ENCODE measurements around the gene COX10. TPM values are rescaled to one million over a fixed set of nuclear protein-coding genes. Genes with fewer than 3 reads are reported as not detected.
"Not testable (repeated sequence)": the region's sequence is repeated elsewhere in the genome, so short reads cannot be mapped to it uniquely, and the experiment has no call there.

Gene COX10
- total and polyA plus RNA-seq, 2 experiments from 2014 or later, result 13.9 to 18.5 TPM

- Histone ChIP-seq H2AFZ (no peak overlapping the region), H3K9ac (no peak overlapping the region), H3K36me3 (ENCODE audit: low read depth) (no peaks in the 10 kb centered on the region), H3F3A (ENCODE audit: insufficient read depth) (no peaks in the 10 kb centered on the region), H3K4me1 (ENCODE audit: insufficient read depth) (no peaks in the 10 kb centered on the region), H4K20me1 (ENCODE audit: insufficient read depth) (0 out of 2 replicates have a peak, but pooled peaks cover 2% of the 10 kb centered on the region), H3K27ac (no peak overlapping the region), H3K4me3 (no peak overlapping the region), H3K9me3 (ENCODE audit: low read depth) (no peaks in the 10 kb centered on the region), H3K27me3 (replicated peaks; ENCODE audit: insufficient read depth) (no peaks in the 10 kb centered on the region), H3K9me2 (ENCODE audit: insufficient read depth) (no peaks in the 10 kb centered on the region), H3K4me2 (ENCODE audit: unreplicated experiment) (no peak overlapping the region), H3K79me2 (ENCODE audit: insufficient read depth) (0 out of 2 replicates have a peak, but pooled peaks cover 6% of the 10 kb centered on the region)
- WGBS, 2 experiments (ENCODE audit: low coverage in 1 of 2, low lambda C conversion rate in 2 of 2, missing lambda C conversion rate in 2 of 2), result 94 to 100% methylated on average over 1 of the region's 1 CpG
- no peak for DNase-seq
- in situ Hi-C loops (cut with MboI), result no loop called here
- TF ChIP-seq EZH2phosphoT487 (IDR thresholded peaks at IDR 0.05; ENCODE audit: insufficient read depth, low read depth) (no peak), EZH2 (IDR thresholded peaks at IDR 0.05; ENCODE audit: insufficient read depth, poor library complexity, severe bottlenecking) (no peak)
Measured at GRCh38 chr17:14161419-14161818, 92.1 kb downstream of the COX10 start.

GRCh38 chr17:14165616-14166015, 96.3 kb downstream of the COX10 start:
- TF ChIP-seq EZH2phosphoT487 (IDR thresholded peaks at IDR 0.05; ENCODE audit: insufficient read depth, low read depth) (no peak), EZH2 (IDR thresholded peaks at IDR 0.05; ENCODE audit: insufficient read depth, poor library complexity, severe bottlenecking) (no peak)
- Histone ChIP-seq H3K4me1 (ENCODE audit: insufficient read depth) (no peaks in the 10 kb centered on the region), H3K27me3 (replicated peaks; ENCODE audit: insufficient read depth) (no peaks in the 10 kb centered on the region), H3K36me3 (ENCODE audit: low read depth) (no peaks in the 10 kb centered on the region), H3K9me3 (ENCODE audit: low read depth) (peaks cover 9% of the 10 kb centered on the region), H3K4me3 (no peak overlapping the region), H4K20me1 (ENCODE audit: insufficient read depth) (no peaks in the 10 kb centered on the region), H3F3A (ENCODE audit: insufficient read depth) (no peaks in the 10 kb centered on the region), H3K9me2 (ENCODE audit: insufficient read depth) (no peaks in the 10 kb centered on the region), H3K4me2 (ENCODE audit: unreplicated experiment) (no peak overlapping the region), H3K9ac (no peak overlapping the region), H3K79me2 (ENCODE audit: insufficient read depth) (no peaks in the 10 kb centered on the region), H2AFZ (no peak overlapping the region), H3K27ac (no peak overlapping the region)
- in situ Hi-C loops (cut with MboI), result no loop called here
- 88 to 95% methylated on average over 1 of the region's 1 CpG for WGBS, 2 experiments (ENCODE audit: low coverage in 1 of 2, low lambda C conversion rate in 2 of 2, missing lambda C conversion rate in 2 of 2)
- DNase-seq, result no peak

GRCh38 chr17:14167831-14168230, 98.5 kb downstream of the COX10 start:
- H3K27me3 ChIP-seq (replicated peaks; ENCODE audit: insufficient read depth); H3K79me2 ChIP-seq (ENCODE audit: insufficient read depth); H3K36me3 ChIP-seq (ENCODE audit: low read depth); H3K9me2 ChIP-seq (ENCODE audit: insufficient read depth); in situ Hi-C loops (cut with MboI); H3F3A ChIP-seq (ENCODE audit: insufficient read depth); H4K20me1 ChIP-seq (ENCODE audit: insufficient read depth); H3K27ac ChIP-seq; DNase-seq; H3K9ac ChIP-seq; H3K9me3 ChIP-seq (ENCODE audit: low read depth); H3K4me3 ChIP-seq; H3K4me2 ChIP-seq (ENCODE audit: unreplicated experiment); H2AFZ ChIP-seq; H3K4me1 ChIP-seq (ENCODE audit: insufficient read depth): not testable (repeated sequence)
- WGBS, 2 experiments (ENCODE audit: low coverage in 1 of 2, low lambda C conversion rate in 2 of 2, missing lambda C conversion rate in 2 of 2), result 96 to 100% methylated on average over 1 of the region's 1 CpG

GRCh38 chr17:14168582-14168981, 99.3 kb downstream of the COX10 start:
- Histone ChIP-seq H3K9me3 (ENCODE audit: low read depth) (peaks cover 9% of the 10 kb centered on the region), H3K9ac (no peak overlapping the region), H3K36me3 (ENCODE audit: low read depth) (no peaks in the 10 kb centered on the region), H3K4me1 (ENCODE audit: insufficient read depth) (no peaks in the 10 kb centered on the region), H3K4me3 (no peak overlapping the region), H3K4me2 (ENCODE audit: unreplicated experiment) (no peak overlapping the region), H3K27ac (no peak overlapping the region), H3K9me2 (ENCODE audit: insufficient read depth) (no peaks in the 10 kb centered on the region), H3F3A (ENCODE audit: insufficient read depth) (no peaks in the 10 kb centered on the region), H4K20me1 (ENCODE audit: insufficient read depth) (no peaks in the 10 kb centered on the region), H3K79me2 (ENCODE audit: insufficient read depth) (no peaks in the 10 kb centered on the region), H3K27me3 (replicated peaks; ENCODE audit: insufficient read depth) (no peaks in the 10 kb centered on the region), H2AFZ (no peak overlapping the region)
- no peak for DNase-seq
- 94 to 98% methylated on average over 3 of the region's 3 CpGs for WGBS, 2 experiments (ENCODE audit: low coverage in 1 of 2, low lambda C conversion rate in 2 of 2, missing lambda C conversion rate in 2 of 2)
- in situ Hi-C loops (cut with MboI), result no loop called here
- TF ChIP-seq EZH2phosphoT487 (IDR thresholded peaks at IDR 0.05; ENCODE audit: insufficient read depth, low read depth) (no peak), EZH2 (IDR thresholded peaks at IDR 0.05; ENCODE audit: insufficient read depth, poor library complexity, severe bottlenecking) (no peak)

GRCh38 chr17:14169287-14169686, 100.0 kb downstream of the COX10 start:
- Histone ChIP-seq H2AFZ (no peak overlapping the region), H3K79me2 (ENCODE audit: insufficient read depth) (no peaks in the 10 kb centered on the region), H4K20me1 (ENCODE audit: insufficient read depth) (no peaks in the 10 kb centered on the region), H3K9ac (no peak overlapping the region), H3K4me1 (ENCODE audit: insufficient read depth) (no peaks in the 10 kb centered on the region), H3K9me2 (ENCODE audit: insufficient read depth) (no peaks in the 10 kb centered on the region), H3F3A (ENCODE audit: insufficient read depth) (no peaks in the 10 kb centered on the region), H3K4me2 (ENCODE audit: unreplicated experiment) (no peak overlapping the region), H3K9me3 (ENCODE audit: low read depth) (peaks cover 9% of the 10 kb centered on the region), H3K36me3 (ENCODE audit: low read depth) (no peaks in the 10 kb centered on the region), H3K4me3 (no peak overlapping the region), H3K27ac (no peak overlapping the region), H3K27me3 (replicated peaks; ENCODE audit: insufficient read depth) (no peaks in the 10 kb centered on the region)
- in situ Hi-C loops (cut with MboI), result no loop called here
- no peak for DNase-seq
- TF ChIP-seq EZH2 (IDR thresholded peaks at IDR 0.05; ENCODE audit: insufficient read depth, poor library complexity, severe bottlenecking), result no peak
- WGBS, 2 experiments (ENCODE audit: low coverage in 1 of 2, low lambda C conversion rate in 2 of 2, missing lambda C conversion rate in 2 of 2), result 96 to 100% methylated on average over 2 of the region's 2 CpGs

All from GM23248 (cell line).